Endothelial cell of umbilical vein (primary cell): Measurements from ENCODE around the gene NPIPB6. TPM values are rescaled to one million over a fixed set of nuclear protein-coding genes. Genes with fewer than 3 reads are reported as not detected.

ENCODE experiments used
- BruUV-seq: library from RNA; stranded (reverse); fragments of 400-500 nt; replicated peaks from 2 replicates; lab custom pipeline; 2021; lab: Mats Ljungman, UMichigan
- CTCF ChIA-PET: fragments of 300-600, 350-600 bp; sonication (Branson Sonifier 250); formaldehyde crosslinking; loops from one replicate; lab custom pipeline; 2021; ENCODE audit warnings: antibody characterized with exemption, inconsistent platforms; lab: Charles Lee
- POLR2A ChIA-PET: fragments of 300-600, 350-600 bp; sonication (Branson Sonifier 250); formaldehyde crosslinking; loops from one replicate; lab custom pipeline; 2021; ENCODE audit warnings: antibody characterized with exemption, inconsistent platforms; lab: Charles Lee
- DNase-seq: peaks from one replicate; pipeline ENCODE4 v3.0.0-alpha.2; 2011; ENCODE audit warnings: low read depth, low spot score
- FAIRE-seq: peaks from 2 replicates; lab custom pipeline; 2011; peaks lifted over from hg19 to GRCh38; lab: Jason Lieb, UNC
- H2AFZ ChIP-seq: 2 replicates; pipeline ENCODE4 v1.6.0; 2012; ENCODE audit warnings: low read depth, low read length, control low read depth, inconsistent platforms
- H3K27ac ChIP-seq: 2 replicates; pipeline ENCODE4 v1.5.1; 2011; ENCODE audit warnings: low read depth, mild to moderate bottlenecking, control low read depth, low read length, moderate library complexity; ENCODE audit not compliant: insufficient read depth
- H3K27me3 ChIP-seq, 2 experiments: 2 replicates each; pipeline versions ENCODE4 v1.6.0 to v1.6.1; 2011; ENCODE audit warnings: low read length in 2 of 2, mixed read lengths in 1 of 2; ENCODE audit not compliant: control insufficient read depth in 2 of 2, insufficient read depth in 2 of 2
- H3K36me3 ChIP-seq, 2 experiments: 2 replicates in 1 of 2; 3 replicates in 1 of 2; pipeline ENCODE4 v1.5.1; 2011; ENCODE audit warnings: low read length in 2 of 2, mild to moderate bottlenecking in 1 of 2, moderate library complexity in 1 of 2; ENCODE audit not compliant: control insufficient read depth in 2 of 2, insufficient read depth in 2 of 2; ENCODE audit errors: extremely low read depth in 1 of 2
- H3K4me1 ChIP-seq: 3 replicates; pipeline ENCODE4 v1.5.1; 2011; ENCODE audit warnings: mild to moderate bottlenecking, low read length; ENCODE audit not compliant: control insufficient read depth, insufficient read depth; ENCODE audit errors: extremely low read depth
- H3K4me2 ChIP-seq: 2 replicates; pipeline ENCODE4 v1.6.1; 2011; ENCODE audit warnings: low read length, control low read depth, mixed read lengths; ENCODE audit not compliant: insufficient read depth
- H3K4me3 ChIP-seq, 3 experiments: fragments of 200-600 bp in 1 of 3; sonication (generic), shearing (Covaris generic) in 1 of 3; replicated peaks in 1 of 3; 2 replicates each; pipeline ENCODE4 v1.5.1; 2011 to 2016; ENCODE audit warnings: control low read depth in 3 of 3, low read length in 3 of 3, mild to moderate bottlenecking in 2 of 3, inconsistent platforms in 1 of 3, low read depth in 1 of 3, moderate library complexity in 1 of 3; ENCODE audit not compliant: insufficient read depth in 1 of 3
- H3K79me2 ChIP-seq: 2 replicates; pipeline ENCODE4 v1.6.0; 2012; ENCODE audit warnings: low read length, inconsistent platforms; ENCODE audit not compliant: control insufficient read depth, insufficient read depth
- H3K9ac ChIP-seq: replicated peaks from 2 replicates; pipeline ENCODE3; 2011; ENCODE audit warnings: low read length, control low read depth; ENCODE audit not compliant: insufficient read depth; ENCODE audit errors: extremely low read depth
- H3K9me1 ChIP-seq: replicated peaks from 3 replicates; pipeline ENCODE4 v1.6.0; 2011; ENCODE audit warnings: mild to moderate bottlenecking, low read length; ENCODE audit not compliant: control insufficient read depth, insufficient read depth; ENCODE audit errors: extremely low read depth
- H3K9me3 ChIP-seq: replicated peaks from 2 replicates; pipeline ENCODE4 v1.5.1; 2012; ENCODE audit warnings: low read length, inconsistent platforms; ENCODE audit not compliant: control insufficient read depth, insufficient read depth
- H4K20me1 ChIP-seq: replicated peaks from 2 replicates; pipeline ENCODE3; 2011; ENCODE audit warnings: mild to moderate bottlenecking, low read length; ENCODE audit not compliant: control insufficient read depth, insufficient read depth; ENCODE audit errors: extremely low read depth
- CTCF ChIP-seq, 2 donors: IDR thresholded peaks; 1 replicate in 1 of 2; 2 replicates in 1 of 2; pipeline ENCODE4 v1.5.1; 2011; ENCODE audit warnings: low read length in 2 of 2, mild to moderate bottlenecking in 2 of 2, moderate library complexity in 2 of 2, control low read depth in 1 of 2, inconsistent platforms in 1 of 2, low read depth in 1 of 2; ENCODE audit not compliant: insufficient read depth in 1 of 2; ENCODE audit errors: extremely low read depth in 1 of 2
- EZH2 ChIP-seq: IDR thresholded peaks from 2 replicates; pipeline ENCODE4 v1.6.1; 2012; ENCODE audit warnings: borderline replicate concordance, low read depth, mild to moderate bottlenecking, moderate library complexity, low read length, inconsistent platforms; ENCODE audit not compliant: severe bottlenecking
- FOS ChIP-seq: IDR thresholded peaks from 2 replicates; pipeline ENCODE4 v1.6.1; 2011; ENCODE audit warnings: mild to moderate bottlenecking, low read length, moderate library complexity, borderline replicate concordance; ENCODE audit not compliant: insufficient read depth
- GATA2 ChIP-seq: IDR thresholded peaks from 2 replicates; pipeline ENCODE4 v1.7.0; 2011; ENCODE audit warnings: low read depth, mild to moderate bottlenecking, moderate library complexity, mixed read lengths, low read length; ENCODE audit not compliant: insufficient read length, insufficient read depth
- JUN ChIP-seq: IDR thresholded peaks from 2 replicates; pipeline ENCODE4 v1.6.1; 2011; ENCODE audit warnings: borderline replicate concordance, low read depth; ENCODE audit not compliant: insufficient read length, insufficient read depth
- MAX ChIP-seq: IDR thresholded peaks from 2 replicates; pipeline ENCODE4 v1.6.1; 2011; ENCODE audit not compliant: insufficient read depth, insufficient read length
- MYC ChIP-seq: IDR thresholded peaks from one replicate; pipeline ENCODE4 v1.6.1; 2011; ENCODE audit warnings: mild to moderate bottlenecking, low read depth, low read length
- POLR2A ChIP-seq: IDR thresholded peaks from 2 replicates; pipeline ENCODE4 v1.6.1; 2012; ENCODE audit warnings: low read depth, mild to moderate bottlenecking, control low read depth, low read length
- POLR2AphosphoS5 ChIP-seq: IDR thresholded peaks from 2 replicates; pipeline ENCODE4 v1.6.1; 2012; ENCODE audit warnings: low read depth, mild to moderate bottlenecking, control low read depth, low read length, moderate library complexity; ENCODE audit not compliant: insufficient read depth
- dilution Hi-C: fragments of 300-500 bp; cut with MboI; formaldehyde crosslinking; loops from one replicate; pipeline ENCODE4 v1.15.0; 2019; ENCODE audit warnings: low sequenced_read_pairs; ENCODE audit not compliant: extremely low pct_ligation_motif_present
- intact Hi-C: fragments of 100-400 bp; cut with micrococcal nuclease; formaldehyde crosslinking; loops from one replicate; pipeline ENCODE4 v1.10.0; 2022
- polyA plus RNA-seq, 4 experiments: library from polyadenylated mRNA; depleted of rRNA in 3 of 4; stranded (reverse) in 3 of 4; unstranded in 1 of 4; fragments of >200 nt; gene quantifications; 2 replicates each; pipeline versions ENCODE4 v1.2.1 to v1.2.3, GENCODE V29; 2011 to 2012; ENCODE audit warnings: missing spikeins in 1 of 4
- total RNA-seq: library from RNA; stranded (reverse); gene quantifications from 2 replicates; pipeline ENCODE4 v1.2.3, GENCODE V29; 2021

NPIPB6 gene
- total and polyA plus RNA-seq, 2 donors (not counting 3 experiments of a cell fraction or from before 2014, with no cell fraction given) = 5.0 TPM; not detected in 1

DNA sequence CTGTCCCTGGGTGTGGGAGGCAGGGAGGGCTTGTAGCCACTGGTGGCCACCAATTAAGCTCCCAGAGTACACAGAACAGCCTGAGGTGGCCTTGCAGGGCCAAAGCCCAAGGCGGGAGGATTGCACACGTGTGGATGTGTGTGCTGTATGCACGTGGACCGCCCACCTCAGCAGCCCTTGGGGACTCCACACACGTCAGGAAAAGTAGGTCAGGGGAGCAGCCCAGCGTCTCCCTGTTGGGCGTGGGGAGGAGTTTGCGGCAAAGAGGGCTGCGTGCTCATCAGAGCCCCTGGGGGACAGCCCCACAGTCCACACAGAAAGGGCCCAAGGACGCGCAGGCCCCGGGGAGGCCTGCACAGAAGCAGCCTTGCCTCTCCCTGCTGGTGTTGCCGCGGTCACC lies 51.4 kb downstream of the NPIPB6 start:
- no peaks in the 10 kb centered on the region for H3K36me3 ChIP-seq
- no peaks in the 10 kb centered on the region for H3K79me2 ChIP-seq
- intact Hi-C loops (no loop called here), dilution Hi-C loops (no loop called here)
- TF ChIP-seq JUN (no peak), POLR2AphosphoS5 (no peak), MYC (no peak), GATA2 (no peak), MAX (no peak), EZH2 (no peak), CTCF (IDR thresholded peaks at IDR 0.05; ENCODE audit: extremely low read depth in 1 of 2, insufficient read depth in 1 of 2, low read depth in 1 of 2, low read length in 2 of 2) (no peak), FOS (no peak), POLR2A (no peak)
- no peak overlapping the region for H3K9ac ChIP-seq
- no peak overlapping the region for H3K4me3 ChIP-seq
- ChIA-PET CTCF (interaction anchor here (2.0 kb wide), 1 partner anchor 10 kb away, joined by 10 read pairs; no protein-coding TSS in a partner anchor), POLR2A (no interaction called here)
- no peak overlapping the region for H3K4me2 ChIP-seq
- FAIRE-seq (no peak), DNase-seq (no peak)
- no peaks in the 10 kb centered on the region for H3K4me1 ChIP-seq
- H3K9me1 ChIP-seq = no peaks in the 10 kb centered on the region
- no peak overlapping the region for H3K27ac ChIP-seq
- no peak overlapping the region for H2AFZ ChIP-seq
- H3K9me3 ChIP-seq = no peaks in the 10 kb centered on the region
- H4K20me1 ChIP-seq = no peaks in the 10 kb centered on the region
- no TSS peak for BruUV-seq
- no peaks in the 10 kb centered on the region for H3K27me3 ChIP-seq
